Hippocampal formation (tissue), 2 donors: Measurements from ENCODE around the gene MAPK12.

Experiments
- DNase-seq, 2 donors: peaks; one replicate each; lab custom pipeline; 2025; lab: John Stamatoyannopoulos, UW

Gene MAPK12

GRCh38 chr22:50252082-50253045 lies 9.1 kb downstream of the MAPK12 start:
- peak in 1 of 2 donors; percentile 36 for DNase-seq

- DNase-seq: no peak
Observed at GRCh38 chr22:50251477-50252081, 9.9 kb downstream of the MAPK12 start.

GRCh38 chr22:50250555-50251476 lies 10.7 kb downstream of the MAPK12 start, which contains the start of gene HDAC10:
Gene HDAC10 (minus strand): TSS chr22:50251265. CDS start chr22:50251032, 233 bp downstream.
- DNase-seq: peak in 1 of 2 donors; percentile 27

GRCh38 chr22:50250249-50250554 lies 11.3 kb downstream of the MAPK12 start:
- no peak for DNase-seq

- DNase-seq: no peak
Observed at GRCh38 chr22:50249341-50250248, 11.9 kb downstream of the MAPK12 start.

- DNase-seq: no peak
Observed at GRCh38 chr22:50248196-50249081, 13.0 kb downstream of the MAPK12 start.

GRCh38 chr22:50247748-50248147 lies 13.7 kb downstream of the MAPK12 start:
- DNase-seq: no peak

- no peak for DNase-seq
Observed at GRCh38 chr22:50246242-50247175, 15.0 kb downstream of the MAPK12 start.

GRCh38 chr22:50245214-50246072 lies 16.0 kb downstream of the MAPK12 start:
- no peak for DNase-seq

GRCh38 chr22:50244420-50245213 lies 16.9 kb downstream of the MAPK12 start, which contains the start of gene TUBGCP6:
Gene TUBGCP6 (minus strand): TSS chr22:50245023. CDS start chr22:50244459, 564 bp downstream.
- peak; percentile 87 to 88 for DNase-seq

GRCh38 chr22:50243685-50244419 lies 17.6 kb downstream of the MAPK12 start:
- no peak for DNase-seq

GRCh38 chr22:50242406-50242949 lies 19.0 kb downstream of the MAPK12 start:
- no peak for DNase-seq

GRCh38 chr22:50238755-50239154 lies 22.7 kb downstream of the MAPK12 start:
- no peak for DNase-seq

GRCh38 chr22:50236731-50237409 lies 24.6 kb downstream of the MAPK12 start:
- no peak for DNase-seq

- DNase-seq: no peak
Observed at GRCh38 chr22:50233223-50233622, 28.3 kb downstream of the MAPK12 start.
